Liver (tissue), 3 donors: ENCODE data around the gene SCRN1.

Experiments
- EGR1 ChIP-seq, 2 donors: IDR thresholded peaks; 2 replicates each; pipeline ENCODE4 v1.6.1; 2016 to 2018; ENCODE audit warnings: antibody characterized with exemption in 2 of 2, low read depth in 2 of 2
- GABPA ChIP-seq, 2 donors: IDR thresholded peaks in 1 of 2; conservative IDR thresholded peaks in 1 of 2; 2 replicates each; pipeline ENCODE4 v1.6.1; 2016; ENCODE audit warnings: antibody characterized with exemption in 2 of 2, mild to moderate bottlenecking in 1 of 2, moderate library complexity in 1 of 2
- HNF4G ChIP-seq: IDR thresholded peaks from 2 replicates; pipeline ENCODE4 v1.6.1; 2016; ENCODE audit warnings: antibody characterized with exemption
- JUND ChIP-seq, 2 donors: IDR thresholded peaks; 2 replicates each; pipeline ENCODE4 v1.6.1; 2016; ENCODE audit warnings: antibody characterized with exemption in 2 of 2
- RAD21 ChIP-seq, 2 donors: IDR thresholded peaks; 2 replicates each; pipeline ENCODE4 v1.6.1; 2016; ENCODE audit warnings: antibody characterized with exemption in 2 of 2, mild to moderate bottlenecking in 2 of 2
- RXRA ChIP-seq, 2 donors: IDR thresholded peaks; 2 replicates each; pipeline ENCODE4 v1.6.1; 2017 to 2018; ENCODE audit warnings: antibody characterized with exemption in 2 of 2, mild to moderate bottlenecking in 1 of 2
- SP1 ChIP-seq: IDR thresholded peaks from 2 replicates; pipeline ENCODE4 v1.6.1; 2018; ENCODE audit warnings: antibody characterized with exemption, mild to moderate bottlenecking
- TAF1 ChIP-seq: conservative IDR thresholded peaks from 2 replicates; pipeline ENCODE4 v1.6.1; 2016; ENCODE audit warnings: antibody characterized with exemption, mild to moderate bottlenecking
- YY1 ChIP-seq: IDR thresholded peaks from 2 replicates; pipeline ENCODE4 v1.6.1; 2016; ENCODE audit warnings: antibody characterized with exemption, mild to moderate bottlenecking
- TF ChIP-seq, protein P1 (sequence below): fragments of 150-350 bp; IDR thresholded peaks from 2 replicates; pipeline ENCODE4 v1.5.1; 2017; ENCODE audit warnings: improper control_type of control experiment, low read depth, low read length; ENCODE audit not compliant: missing input control
- TF ChIP-seq, protein P2 (sequence below): IDR thresholded peaks from 2 replicates; pipeline ENCODE4 v1.6.1; 2016; ENCODE audit warnings: antibody characterized with exemption, mild to moderate bottlenecking
- TF ChIP-seq, protein P3 (sequence below): IDR thresholded peaks from 2 replicates; pipeline ENCODE4 v1.6.1; 2016; ENCODE audit warnings: antibody characterized with exemption
- TF ChIP-seq, protein P4 (sequence below): IDR thresholded peaks from 2 replicates; pipeline ENCODE4 v1.6.1; 2016; ENCODE audit warnings: antibody characterized with exemption
- donor health status: healthy.
- donor health status: healthy.

GRCh38 chr7:30003098-30003497, 13.5 kb upstream of the SCRN1 start:
- TF ChIP-seq, protein P1, sequence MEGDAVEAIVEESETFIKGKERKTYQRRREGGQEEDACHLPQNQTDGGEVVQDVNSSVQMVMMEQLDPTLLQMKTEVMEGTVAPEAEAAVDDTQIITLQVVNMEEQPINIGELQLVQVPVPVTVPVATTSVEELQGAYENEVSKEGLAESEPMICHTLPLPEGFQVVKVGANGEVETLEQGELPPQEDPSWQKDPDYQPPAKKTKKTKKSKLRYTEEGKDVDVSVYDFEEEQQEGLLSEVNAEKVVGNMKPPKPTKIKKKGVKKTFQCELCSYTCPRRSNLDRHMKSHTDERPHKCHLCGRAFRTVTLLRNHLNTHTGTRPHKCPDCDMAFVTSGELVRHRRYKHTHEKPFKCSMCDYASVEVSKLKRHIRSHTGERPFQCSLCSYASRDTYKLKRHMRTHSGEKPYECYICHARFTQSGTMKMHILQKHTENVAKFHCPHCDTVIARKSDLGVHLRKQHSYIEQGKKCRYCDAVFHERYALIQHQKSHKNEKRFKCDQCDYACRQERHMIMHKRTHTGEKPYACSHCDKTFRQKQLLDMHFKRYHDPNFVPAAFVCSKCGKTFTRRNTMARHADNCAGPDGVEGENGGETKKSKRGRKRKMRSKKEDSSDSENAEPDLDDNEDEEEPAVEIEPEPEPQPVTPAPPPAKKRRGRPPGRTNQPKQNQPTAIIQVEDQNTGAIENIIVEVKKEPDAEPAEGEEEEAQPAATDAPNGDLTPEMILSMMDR, result no peak
- TF ChIP-seq GABPA (IDR thresholded peaks at IDR 0.05 in 1 of 2, conservative IDR thresholded peaks at IDR 0.05 in 1 of 2) (no peak), HNF4G (no peak), RAD21 (IDR thresholded peaks at IDR 0.05) (no peak), YY1 (no peak), JUND (IDR thresholded peaks at IDR 0.05) (no peak), SP1 (no peak), RXRA (IDR thresholded peaks at IDR 0.05) (no peak), TAF1 (no peak), EGR1 (IDR thresholded peaks at IDR 0.05; ENCODE audit: low read depth in 2 of 2) (no peak)
- TF ChIP-seq, protein P2, sequence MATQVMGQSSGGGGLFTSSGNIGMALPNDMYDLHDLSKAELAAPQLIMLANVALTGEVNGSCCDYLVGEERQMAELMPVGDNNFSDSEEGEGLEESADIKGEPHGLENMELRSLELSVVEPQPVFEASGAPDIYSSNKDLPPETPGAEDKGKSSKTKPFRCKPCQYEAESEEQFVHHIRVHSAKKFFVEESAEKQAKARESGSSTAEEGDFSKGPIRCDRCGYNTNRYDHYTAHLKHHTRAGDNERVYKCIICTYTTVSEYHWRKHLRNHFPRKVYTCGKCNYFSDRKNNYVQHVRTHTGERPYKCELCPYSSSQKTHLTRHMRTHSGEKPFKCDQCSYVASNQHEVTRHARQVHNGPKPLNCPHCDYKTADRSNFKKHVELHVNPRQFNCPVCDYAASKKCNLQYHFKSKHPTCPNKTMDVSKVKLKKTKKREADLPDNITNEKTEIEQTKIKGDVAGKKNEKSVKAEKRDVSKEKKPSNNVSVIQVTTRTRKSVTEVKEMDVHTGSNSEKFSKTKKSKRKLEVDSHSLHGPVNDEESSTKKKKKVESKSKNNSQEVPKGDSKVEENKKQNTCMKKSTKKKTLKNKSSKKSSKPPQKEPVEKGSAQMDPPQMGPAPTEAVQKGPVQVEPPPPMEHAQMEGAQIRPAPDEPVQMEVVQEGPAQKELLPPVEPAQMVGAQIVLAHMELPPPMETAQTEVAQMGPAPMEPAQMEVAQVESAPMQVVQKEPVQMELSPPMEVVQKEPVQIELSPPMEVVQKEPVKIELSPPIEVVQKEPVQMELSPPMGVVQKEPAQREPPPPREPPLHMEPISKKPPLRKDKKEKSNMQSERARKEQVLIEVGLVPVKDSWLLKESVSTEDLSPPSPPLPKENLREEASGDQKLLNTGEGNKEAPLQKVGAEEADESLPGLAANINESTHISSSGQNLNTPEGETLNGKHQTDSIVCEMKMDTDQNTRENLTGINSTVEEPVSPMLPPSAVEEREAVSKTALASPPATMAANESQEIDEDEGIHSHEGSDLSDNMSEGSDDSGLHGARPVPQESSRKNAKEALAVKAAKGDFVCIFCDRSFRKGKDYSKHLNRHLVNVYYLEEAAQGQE, result no peak
- TF ChIP-seq, protein P3, sequence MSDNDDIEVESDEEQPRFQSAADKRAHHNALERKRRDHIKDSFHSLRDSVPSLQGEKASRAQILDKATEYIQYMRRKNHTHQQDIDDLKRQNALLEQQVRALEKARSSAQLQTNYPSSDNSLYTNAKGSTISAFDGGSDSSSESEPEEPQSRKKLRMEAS, result no peak
- TF ChIP-seq, protein P4, sequence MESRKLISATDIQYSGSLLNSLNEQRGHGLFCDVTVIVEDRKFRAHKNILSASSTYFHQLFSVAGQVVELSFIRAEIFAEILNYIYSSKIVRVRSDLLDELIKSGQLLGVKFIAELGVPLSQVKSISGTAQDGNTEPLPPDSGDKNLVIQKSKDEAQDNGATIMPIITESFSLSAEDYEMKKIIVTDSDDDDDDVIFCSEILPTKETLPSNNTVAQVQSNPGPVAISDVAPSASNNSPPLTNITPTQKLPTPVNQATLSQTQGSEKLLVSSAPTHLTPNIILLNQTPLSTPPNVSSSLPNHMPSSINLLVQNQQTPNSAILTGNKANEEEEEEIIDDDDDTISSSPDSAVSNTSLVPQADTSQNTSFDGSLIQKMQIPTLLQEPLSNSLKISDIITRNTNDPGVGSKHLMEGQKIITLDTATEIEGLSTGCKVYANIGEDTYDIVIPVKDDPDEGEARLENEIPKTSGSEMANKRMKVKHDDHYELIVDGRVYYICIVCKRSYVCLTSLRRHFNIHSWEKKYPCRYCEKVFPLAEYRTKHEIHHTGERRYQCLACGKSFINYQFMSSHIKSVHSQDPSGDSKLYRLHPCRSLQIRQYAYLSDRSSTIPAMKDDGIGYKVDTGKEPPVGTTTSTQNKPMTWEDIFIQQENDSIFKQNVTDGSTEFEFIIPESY, result no peak
